Rectal smooth muscle tissue (tissue), 1 donor: ENCODE measurements around the gene PCDHA13.
"Not testable (repeated sequence)": the region's sequence is repeated elsewhere in the genome, so short reads cannot be mapped to it uniquely, and the experiment has no call there.

ENCODE experiments used
- H3K27ac ChIP-seq: one replicate; pipeline ENCODE4 v1.7.0; 2013; ENCODE audit warnings: low read depth, low read length, inconsistent platforms
- H3K27me3 ChIP-seq: one replicate; pipeline ENCODE4 v1.7.0; 2013; ENCODE audit warnings: low read length; ENCODE audit not compliant: control insufficient read depth, insufficient read depth
- H3K36me3 ChIP-seq: one replicate; pipeline ENCODE4 v1.7.0; 2013; ENCODE audit warnings: low read length; ENCODE audit not compliant: control insufficient read depth, insufficient read depth
- H3K4me1 ChIP-seq: one replicate; pipeline ENCODE4 v1.7.0; 2013; ENCODE audit warnings: low read length; ENCODE audit not compliant: control insufficient read depth, insufficient read depth
- H3K4me3 ChIP-seq: one replicate; pipeline ENCODE4 v1.7.0; 2013; ENCODE audit warnings: low read length
- H3K9ac ChIP-seq: one replicate; pipeline ENCODE4 v1.7.0; 2013; ENCODE audit warnings: low read length

The PCDHA13 gene

GRCh38 chr5:140881889-140882590, at the start of gene PCDHA13:
TSS of gene PCDHA13 (plus strand) at chr5:140882124. CDS start at chr5:140882269, 145 bp downstream.
- Histone ChIP-seq H3K36me3 (no peaks in the 10 kb centered on the region), H3K9ac (no peak within 1 kb of the TSS), H3K27me3 (no peaks in the 10 kb centered on the region), H3K4me3 (peak within 1 kb of the TSS; percentile 44), H3K4me1 (no peaks in the 10 kb centered on the region), H3K27ac (no peak within 1 kb of the TSS)

GRCh38 chr5:140833993-140834392, 47.9 kb upstream of the PCDHA13 start, which contains the start of gene PCDHA7:
TSS of gene PCDHA7 (plus strand) at chr5:140834269. CDS start at chr5:140834384, 115 bp downstream.
- Histone ChIP-seq H3K9ac (no peak within 1 kb of the TSS), H3K4me3 (no peak within 1 kb of the TSS), H3K4me1 (no peaks in the 10 kb centered on the region), H3K27me3 (peaks cover 2% of the 10 kb centered on the region), H3K36me3 (no peaks in the 10 kb centered on the region), H3K27ac (no peak within 1 kb of the TSS)

- not testable (repeated sequence) for H3K9ac ChIP-seq, H3K4me1 ChIP-seq, H3K27me3 ChIP-seq, H3K36me3 ChIP-seq, H3K27ac ChIP-seq, H3K4me3 ChIP-seq
Measured at GRCh38 chr5:140834439-140835008, 47.4 kb upstream of the PCDHA13 start.

GRCh38 chr5:140835622-140836510, 46.1 kb upstream of the PCDHA13 start:
- H3K27me3 ChIP-seq = peaks cover 2% of the 10 kb centered on the region
- H3K9ac ChIP-seq = no peak overlapping the region
- no peak overlapping the region for H3K4me3 ChIP-seq
- no peaks in the 10 kb centered on the region for H3K4me1 ChIP-seq
- no peak overlapping the region for H3K27ac ChIP-seq
- no peaks in the 10 kb centered on the region for H3K36me3 ChIP-seq

- H3K27me3 ChIP-seq = peaks cover 1% of the 10 kb centered on the region
- no peak within 1 kb of the TSS for H3K27ac ChIP-seq
- H3K36me3 ChIP-seq = no peaks in the 10 kb centered on the region
Measured at GRCh38 chr5:140840978-140841962, 40.7 kb upstream of the PCDHA13 start, which contains the start of gene PCDHA8. TSS of gene PCDHA8 (plus strand) at chr5:140841187. CDS start at chr5:140841322, 135 bp downstream.

GRCh38 chr5:140842798-140843733, 38.9 kb upstream of the PCDHA13 start:
- Histone ChIP-seq H3K9ac (no peak overlapping the region), H3K27me3 (no peaks in the 10 kb centered on the region), H3K36me3 (no peaks in the 10 kb centered on the region), H3K27ac (no peak overlapping the region), H3K4me3 (no peak overlapping the region), H3K4me1 (no peaks in the 10 kb centered on the region)

More at GRCh38 chr5:140840978-140841962, 40.7 kb upstream of the PCDHA13 start, which contains the start of gene PCDHA8:
- H3K4me1 ChIP-seq = no peaks in the 10 kb centered on the region
- no peak within 1 kb of the TSS for H3K9ac ChIP-seq
- H3K4me3 ChIP-seq = no peak within 1 kb of the TSS

- not testable (repeated sequence) for H3K9ac ChIP-seq, H3K27ac ChIP-seq, H3K27me3 ChIP-seq, H3K4me1 ChIP-seq, H3K36me3 ChIP-seq, H3K4me3 ChIP-seq
Measured at GRCh38 chr5:140848139-140849102, 33.5 kb upstream of the PCDHA13 start, which contains the start of gene PCDHA9. TSS of gene PCDHA9 (plus strand) at chr5:140848382. CDS start at chr5:140848496, 114 bp downstream.

GRCh38 chr5:140849831-140850634, 31.9 kb upstream of the PCDHA13 start:
- H3K36me3 ChIP-seq, H3K4me3 ChIP-seq, H3K27ac ChIP-seq, H3K27me3 ChIP-seq, H3K4me1 ChIP-seq, H3K9ac ChIP-seq: not testable (repeated sequence)

- H3K4me3 ChIP-seq = no peak within 1 kb of the TSS
- no peaks in the 10 kb centered on the region for H3K27me3 ChIP-seq
- H3K36me3 ChIP-seq = no peaks in the 10 kb centered on the region
- no peaks in the 10 kb centered on the region for H3K4me1 ChIP-seq
- H3K27ac ChIP-seq = no peak within 1 kb of the TSS
- no peak within 1 kb of the TSS for H3K9ac ChIP-seq
Measured at GRCh38 chr5:140855772-140856674, 25.9 kb upstream of the PCDHA13 start, which contains the start of gene PCDHA10. TSS of gene PCDHA10 (plus strand) at chr5:140855897. CDS start at chr5:140856049, 152 bp downstream.
